A673 (cell line): ENCODE data around the gene RIF1. TPM values are rescaled to one million over a fixed set of nuclear protein-coding genes. Genes with fewer than 3 reads are reported as not detected.
"Not testable (repeated sequence)": the region's sequence is repeated elsewhere in the genome, so short reads cannot be mapped to it uniquely, and the experiment has no call there.

Experiments
- BruUV-seq: library from RNA; stranded (reverse); fragments of 400-500 nt; replicated peaks from 2 replicates; lab custom pipeline; 2021; lab: Mats Ljungman, UMichigan
- CTCF ChIA-PET: fragments of 300-600 bp; sonication (Branson Sonifier 250); formaldehyde crosslinking; loops from one replicate; lab custom pipeline; 2022; ENCODE audit warnings: antibody characterized with exemption; lab: Charles Lee
- POLR2A ChIA-PET: fragments of 300-600 bp; sonication (Branson Sonifier 250); formaldehyde crosslinking; loops from one replicate; lab custom pipeline; 2022; ENCODE audit warnings: antibody characterized with exemption; ENCODE audit not compliant: low non-redundant PET; lab: Charles Lee
- DNase-seq: peaks from one replicate; pipeline ENCODE4 v3.0.0-alpha.2; 2015; ENCODE audit warnings: low spot score
- H3K27ac ChIP-seq: fragments of 200-600 bp; sonication (generic); 2 replicates; pipeline ENCODE4 v1.5.1; 2016; ENCODE audit warnings: mixed run types, low read depth, mild to moderate bottlenecking, mixed read lengths, antibody characterized with exemption, low read length; ENCODE audit not compliant: poor library complexity, severe bottlenecking
- H3K27me3 ChIP-seq: fragments of 200-600 bp; sonication (generic); replicated peaks from 2 replicates; pipeline ENCODE4 v1.6.1; 2017; ENCODE audit warnings: mixed run types, low read depth, mild to moderate bottlenecking, mixed read lengths, antibody characterized with exemption, low read length; ENCODE audit not compliant: insufficient read depth, poor library complexity
- H3K36me3 ChIP-seq: fragments of 200-600 bp; sonication (generic); 2 replicates; pipeline ENCODE4 v1.6.1; 2016; ENCODE audit warnings: mixed run types, mild to moderate bottlenecking, mixed read lengths, antibody characterized with exemption, low read length; ENCODE audit not compliant: insufficient read depth, poor library complexity, severe bottlenecking
- H3K4me1 ChIP-seq: fragments of 200-600 bp; sonication (generic); 2 replicates; pipeline ENCODE4 v1.6.1; 2017; ENCODE audit warnings: mixed run types, mild to moderate bottlenecking, mixed read lengths, antibody characterized with exemption, low read length; ENCODE audit not compliant: insufficient read depth, poor library complexity, severe bottlenecking
- H3K4me3 ChIP-seq: fragments of 200-600 bp; sonication (generic); 2 replicates; pipeline ENCODE4 v1.5.1; 2016; ENCODE audit warnings: low read depth, mixed run types, mild to moderate bottlenecking, mixed read lengths, low read length; ENCODE audit not compliant: poor library complexity, severe bottlenecking
- H3K9me3 ChIP-seq: fragments of 200-600 bp; sonication (generic); 2 replicates; pipeline ENCODE4 v1.6.1; 2016; ENCODE audit warnings: mixed run types, low read depth, mild to moderate bottlenecking, mixed read lengths, antibody characterized with exemption, low read length; ENCODE audit not compliant: poor library complexity, severe bottlenecking
- CTCF ChIP-seq: fragments of 300-800, 200-600 bp; sonication (generic); conservative IDR thresholded peaks from 2 replicates; pipeline ENCODE4 v1.5.1; 2017; ENCODE audit warnings: low read depth, mild to moderate bottlenecking, antibody characterized with exemption, low read length, moderate library complexity, mixed read lengths
- EZH2 ChIP-seq: fragments of 200-600 bp; sonication (generic); IDR thresholded peaks from 2 replicates; pipeline ENCODE4 v1.6.1; 2017; ENCODE audit warnings: borderline replicate concordance, low read depth, mild to moderate bottlenecking, mixed read lengths, antibody characterized with exemption, low read length; ENCODE audit not compliant: poor library complexity, severe bottlenecking
- intact Hi-C: fragments of 100-400 bp; cut with micrococcal nuclease; formaldehyde crosslinking; loops from one replicate; pipeline ENCODE4 v1.10.0; 2022; ENCODE audit not compliant: unreplicated experiment
- total RNA-seq: library from RNA; stranded (reverse); gene quantifications from 2 replicates; pipeline ENCODE4 v1.2.3, GENCODE V29; 2021

RIF1 gene
- total RNA-seq, 1 experiment from 2014 or later: 111 TPM

- peak overlapping the region; percentile 95 for H3K27ac ChIP-seq
- no peaks in the 10 kb centered on the region for H3K27me3 ChIP-seq
- intact Hi-C loops: loop anchor here (5.0 kb wide), 1 partner anchor 52 kb away; no protein-coding TSS in a partner anchor
- no TSS peak for BruUV-seq
- no peaks in the 10 kb centered on the region for H3K9me3 ChIP-seq
- ChIA-PET CTCF (interaction anchor here (0.6 kb wide), 7 partner anchors 17 to 1296 kb away, joined by 3 to 17 read pairs (median 5); no protein-coding TSS in a partner anchor), POLR2A (interaction anchor here (0.6 kb wide), 1 partner anchor 75 kb away, joined by 4 read pairs; no protein-coding TSS in a partner anchor)
- peaks cover 7% of the 10 kb centered on the region for H3K4me1 ChIP-seq
- TF ChIP-seq EZH2 (no peak), CTCF (no peak)
- H3K36me3 ChIP-seq: peaks cover 43% of the 10 kb centered on the region
- DNase-seq: peak; percentile 59
- peak overlapping the region; percentile 90 for H3K4me3 ChIP-seq
Observed at GRCh38 chr2:151410485-151410834, 758 bp downstream of the RIF1 start.

- Histone ChIP-seq H3K27ac (no peak overlapping the region), H3K9me3 (no peaks in the 10 kb centered on the region), H3K27me3 (no peaks in the 10 kb centered on the region), H3K36me3 (peaks cover 99% of the 10 kb centered on the region), H3K4me1 (no peaks in the 10 kb centered on the region), H3K4me3 (no peak overlapping the region)
- ChIA-PET POLR2A (no interaction called here), CTCF (no interaction called here)
- no peak for DNase-seq
- intact Hi-C loops: loop anchor here (5.0 kb wide), 1 partner anchor 145 kb away; no protein-coding TSS in a partner anchor
- no peak for TF ChIP-seq EZH2
- TF ChIP-seq CTCF: no peak
- no TSS peak for BruUV-seq
Observed at GRCh38 chr2:151417650-151418049, 7.9 kb downstream of the RIF1 start.

- H3K9me3 ChIP-seq, BruUV-seq, H3K4me1 ChIP-seq, POLR2A ChIA-PET, H3K27ac ChIP-seq, H3K27me3 ChIP-seq, H3K4me3 ChIP-seq, DNase-seq, CTCF ChIA-PET, intact Hi-C loops: not testable (repeated sequence)
- H3K36me3 ChIP-seq: peaks cover 97% of the 10 kb centered on the region
Observed at GRCh38 chr2:151421681-151422080, 12.0 kb downstream of the RIF1 start.

- no peak for DNase-seq
- Histone ChIP-seq H3K36me3 (peaks cover 92% of the 10 kb centered on the region), H3K4me1 (no peaks in the 10 kb centered on the region), H3K27ac (no peak overlapping the region), H3K9me3 (no peaks in the 10 kb centered on the region), H3K27me3 (no peaks in the 10 kb centered on the region), H3K4me3 (no peak overlapping the region)
- TF ChIP-seq CTCF (no peak), EZH2 (no peak)
- ChIA-PET POLR2A (no interaction called here), CTCF (no interaction called here)
- intact Hi-C loops: no loop called here
- BruUV-seq: no TSS peak
Observed at GRCh38 chr2:151422917-151423439, 13.3 kb downstream of the RIF1 start.
